Astrocyte (in vitro differentiated cells and primary cell): ENCODE data around the gene MYOZ2. TPM values are rescaled to one million over a fixed set of nuclear protein-coding genes. Genes with fewer than 3 reads are reported as not detected.

Experiments
- DNase-seq: peaks from one replicate; pipeline ENCODE4 v3.0.0-alpha.2; 2010; ENCODE audit warnings: low read depth
- FAIRE-seq: peaks from 2 replicates; lab custom pipeline; 2011; peaks lifted over from hg19 to GRCh38; lab: Jason Lieb, UNC
- H2AFZ ChIP-seq: 2 replicates; pipeline ENCODE4 v1.6.0; 2012; ENCODE audit warnings: low read depth, low read length, inconsistent platforms
- H3K27ac ChIP-seq: 2 replicates; pipeline ENCODE4 v1.5.1; 2011; ENCODE audit warnings: low read depth, low read length, inconsistent platforms
- H3K27me3 ChIP-seq: 2 replicates; pipeline ENCODE4 v1.6.0; 2011; ENCODE audit warnings: low read length, inconsistent platforms; ENCODE audit not compliant: insufficient read depth
- H3K36me3 ChIP-seq: 2 replicates; pipeline ENCODE4 v1.5.1; 2011; ENCODE audit warnings: low read length, inconsistent platforms; ENCODE audit not compliant: insufficient read depth
- H3K4me1 ChIP-seq: 2 replicates; pipeline ENCODE4 v1.5.1; 2011; ENCODE audit warnings: low read length, inconsistent platforms; ENCODE audit not compliant: insufficient read depth
- H3K4me2 ChIP-seq: 2 replicates; pipeline ENCODE4 v1.6.0; 2012; ENCODE audit warnings: low read length, inconsistent platforms
- H3K4me3 ChIP-seq: 2 replicates; pipeline ENCODE4 v1.5.1; 2011; ENCODE audit warnings: low read depth, mild to moderate bottlenecking, low read length, inconsistent platforms; ENCODE audit not compliant: insufficient read depth
- H3K79me2 ChIP-seq: 2 replicates; pipeline ENCODE4 v1.6.0; 2012; ENCODE audit warnings: mild to moderate bottlenecking, low read length, inconsistent platforms; ENCODE audit not compliant: insufficient read depth
- H3K9ac ChIP-seq: 2 replicates; pipeline ENCODE4 v1.6.0; 2012; ENCODE audit warnings: mild to moderate bottlenecking, low read length, inconsistent platforms
- H3K9me3 ChIP-seq: 2 replicates; pipeline ENCODE4 v1.5.1; 2012; ENCODE audit warnings: low read depth, mild to moderate bottlenecking, low read length, inconsistent platforms; ENCODE audit not compliant: insufficient read depth
- H4K20me1 ChIP-seq: 2 replicates; pipeline ENCODE4 v1.6.0; 2012; ENCODE audit warnings: low read length, inconsistent platforms; ENCODE audit not compliant: insufficient read depth
- H3K27ac Mint-ChIP-seq: one replicate; pipeline ENCODE4 v1.8.0; 2021; ENCODE audit warnings: mild to moderate bottlenecking, mixed read lengths; ENCODE audit not compliant: unreplicated experiment
- H3K27me3 Mint-ChIP-seq: one replicate; pipeline ENCODE4 v1.8.0; 2021; ENCODE audit warnings: low read depth, mixed read lengths; ENCODE audit not compliant: unreplicated experiment
- H3K36me3 Mint-ChIP-seq: one replicate; pipeline ENCODE4 v1.8.0; 2021; ENCODE audit warnings: low read depth, mixed read lengths; ENCODE audit not compliant: unreplicated experiment
- H3K4me1 Mint-ChIP-seq: one replicate; pipeline ENCODE4 v1.8.0; 2021; ENCODE audit warnings: low read depth, mixed read lengths; ENCODE audit not compliant: unreplicated experiment
- H3K4me3 Mint-ChIP-seq: one replicate; pipeline ENCODE4 v1.8.0; 2021; ENCODE audit warnings: mild to moderate bottlenecking, moderate library complexity, mixed read lengths; ENCODE audit not compliant: unreplicated experiment
- H3K9me3 Mint-ChIP-seq: one replicate; pipeline ENCODE4 v1.8.0; 2021; ENCODE audit warnings: mild to moderate bottlenecking, mixed read lengths; ENCODE audit not compliant: unreplicated experiment
- CTCF ChIP-seq: IDR thresholded peaks from 2 replicates; pipeline ENCODE4 v1.5.1; 2011; ENCODE audit warnings: low read depth, mild to moderate bottlenecking, inconsistent platforms, low read length, moderate library complexity; ENCODE audit not compliant: insufficient read depth
- EZH2 ChIP-seq: IDR thresholded peaks from 2 replicates; pipeline ENCODE4 v1.6.1; 2012; ENCODE audit warnings: mild to moderate bottlenecking, low read length, inconsistent platforms; ENCODE audit not compliant: insufficient read depth
- total RNA-seq: library from RNA; stranded (reverse); gene quantifications from 2 replicates; pipeline ENCODE4 v1.2.1, GENCODE V29; 2021

The MYOZ2 gene
- total RNA-seq, 1 donor from 2014 or later: 1.1 TPM

GRCh38 chr4:119204916-119205315, 69.3 kb downstream of the MYOZ2 start:
- Mint-ChIP-seq H3K4me3 (no peak overlapping the region), H3K9me3 (peaks cover 16% of the 10 kb centered on the region), H3K4me1 (peaks cover 21% of the 10 kb centered on the region), H3K27ac (no peak overlapping the region), H3K36me3 (peaks cover 2% of the 10 kb centered on the region), H3K27me3 (no peaks in the 10 kb centered on the region)
- Histone ChIP-seq H3K9ac (no peak overlapping the region), H3K4me2 (no peak overlapping the region), H3K4me1 (peaks cover 13% of the 10 kb centered on the region), H2AFZ (no peak overlapping the region), H3K9me3 (no peaks in the 10 kb centered on the region), H3K4me3 (no peak overlapping the region), H4K20me1 (no peaks in the 10 kb centered on the region), H3K27ac (no peak overlapping the region), H3K27me3 (no peaks in the 10 kb centered on the region), H3K36me3 (no peaks in the 10 kb centered on the region), H3K79me2 (no peaks in the 10 kb centered on the region)
- no peak for TF ChIP-seq EZH2
- no peak for TF ChIP-seq CTCF
- DNase-seq (no peak), FAIRE-seq (no peak)

- H3K36me3 Mint-ChIP-seq: no peaks in the 10 kb centered on the region
- FAIRE-seq: no peak
- Histone ChIP-seq H3K36me3 (no peaks in the 10 kb centered on the region), H3K27me3 (no peaks in the 10 kb centered on the region), H3K79me2 (no peaks in the 10 kb centered on the region), H3K4me2 (no peak overlapping the region), H3K9ac (no peak overlapping the region), H4K20me1 (no peaks in the 10 kb centered on the region), H3K9me3 (no peaks in the 10 kb centered on the region), H3K4me3 (no peak overlapping the region), H3K4me1 (peaks cover 14% of the 10 kb centered on the region), H3K27ac (no peak overlapping the region), H2AFZ (no peak overlapping the region)
- no peak overlapping the region for H3K4me3 Mint-ChIP-seq
- H3K4me1 Mint-ChIP-seq: peaks cover 23% of the 10 kb centered on the region
- TF ChIP-seq CTCF: no peak
- TF ChIP-seq EZH2: no peak
- no peak for DNase-seq
- H3K27me3 Mint-ChIP-seq: no peaks in the 10 kb centered on the region
- no peak overlapping the region for H3K27ac Mint-ChIP-seq
- H3K9me3 Mint-ChIP-seq: peaks cover 11% of the 10 kb centered on the region
Observed at GRCh38 chr4:119205690-119206089, 70.1 kb downstream of the MYOZ2 start.

GRCh38 chr4:119206178-119206577, 70.5 kb downstream of the MYOZ2 start:
- H2AFZ ChIP-seq: no peak overlapping the region
- H3K27ac ChIP-seq: no peak overlapping the region
- TF ChIP-seq EZH2 (no peak), CTCF (no peak)
- H3K4me3 ChIP-seq: no peak overlapping the region
- H3K79me2 ChIP-seq: no peaks in the 10 kb centered on the region
- no peak overlapping the region for H3K9ac ChIP-seq
- H3K4me1 Mint-ChIP-seq: peaks cover 25% of the 10 kb centered on the region
- peaks cover 11% of the 10 kb centered on the region for H3K9me3 Mint-ChIP-seq
- no peak overlapping the region for H3K4me3 Mint-ChIP-seq
- no peaks in the 10 kb centered on the region for H3K36me3 ChIP-seq
- H3K27me3 ChIP-seq: no peaks in the 10 kb centered on the region
- no peak for FAIRE-seq
- no peak overlapping the region for H3K27ac Mint-ChIP-seq
- no peaks in the 10 kb centered on the region for H3K36me3 Mint-ChIP-seq
- no peaks in the 10 kb centered on the region for H4K20me1 ChIP-seq
- no peaks in the 10 kb centered on the region for H3K9me3 ChIP-seq
- H3K27me3 Mint-ChIP-seq: no peaks in the 10 kb centered on the region
- peaks cover 14% of the 10 kb centered on the region for H3K4me1 ChIP-seq
- H3K4me2 ChIP-seq: no peak overlapping the region
- DNase-seq: no peak
